Right renal pelvis (tissue), 4 donors: ENCODE measurements around the gene RAP2B. TPM values are rescaled to one million over a fixed set of nuclear protein-coding genes. Genes with fewer than 3 reads are reported as not detected.

Experiments used
- DNase-seq, 4 donors: peaks; one replicate each; pipeline ENCODE4 v3.0.0-alpha.2; 2013; ENCODE audit warnings: low read depth in 4 of 4, low spot score in 3 of 4, missing footprints in 1 of 4
- polyA plus RNA-seq, 4 donors: library from polyadenylated mRNA; unstranded; fragments of 120-200 nt; gene quantifications; one replicate each; pipeline ENCODE4 v1.2.1, GENCODE V29; 2013; ENCODE audit not compliant: insufficient read length in 4 of 4

RAP2B gene
- polyA plus RNA-seq, 4 donors, result 6.9 to 7.9 (median 7.7) TPM

- DNase-seq, result no peak
Observed at GRCh38 chr3:153159771-153160397, 2.1 kb upstream of the RAP2B start.

DNA sequence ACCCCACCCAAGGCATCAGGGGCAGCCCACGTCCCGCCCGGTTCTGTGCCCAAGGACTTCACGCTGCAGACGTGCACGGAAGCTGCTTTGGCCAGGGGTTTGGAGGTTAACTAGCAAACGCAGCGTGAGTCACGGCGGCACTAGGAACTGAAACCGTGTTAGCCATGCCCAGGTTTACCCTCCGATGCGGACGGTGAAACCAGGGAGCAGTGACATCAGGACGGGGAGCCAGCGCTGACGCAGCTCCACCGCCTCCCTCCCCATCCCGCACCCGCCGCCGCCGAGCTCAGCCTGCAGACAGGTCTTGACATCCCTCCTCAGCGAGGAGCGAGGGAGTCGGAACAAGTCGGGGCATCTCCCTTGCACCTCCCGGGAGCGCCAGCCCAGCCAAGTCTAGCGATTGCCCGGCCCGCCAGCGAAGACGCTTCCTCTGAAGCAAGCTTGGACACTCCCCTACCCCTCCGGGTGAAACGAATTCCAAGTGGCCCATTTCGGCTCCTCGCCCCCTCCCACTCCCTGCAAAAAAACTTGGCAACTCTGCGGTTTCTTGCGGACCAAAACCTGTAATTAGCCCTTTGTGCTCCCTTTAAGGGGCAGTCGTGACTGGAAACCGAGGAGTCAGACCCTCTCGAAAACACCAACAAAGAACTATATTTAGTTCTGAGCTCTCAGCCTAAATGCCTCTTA lies 1.4 kb upstream of the RAP2B start:
- DNase-seq, result peak in 3 of 4 donors; percentile 69 to 78 (median 70)

- DNase-seq, result peak; percentile 90 to 98 (median 96)
Observed at GRCh38 chr3:153161138-153161713, 800 bp upstream of the RAP2B start.

DNA sequence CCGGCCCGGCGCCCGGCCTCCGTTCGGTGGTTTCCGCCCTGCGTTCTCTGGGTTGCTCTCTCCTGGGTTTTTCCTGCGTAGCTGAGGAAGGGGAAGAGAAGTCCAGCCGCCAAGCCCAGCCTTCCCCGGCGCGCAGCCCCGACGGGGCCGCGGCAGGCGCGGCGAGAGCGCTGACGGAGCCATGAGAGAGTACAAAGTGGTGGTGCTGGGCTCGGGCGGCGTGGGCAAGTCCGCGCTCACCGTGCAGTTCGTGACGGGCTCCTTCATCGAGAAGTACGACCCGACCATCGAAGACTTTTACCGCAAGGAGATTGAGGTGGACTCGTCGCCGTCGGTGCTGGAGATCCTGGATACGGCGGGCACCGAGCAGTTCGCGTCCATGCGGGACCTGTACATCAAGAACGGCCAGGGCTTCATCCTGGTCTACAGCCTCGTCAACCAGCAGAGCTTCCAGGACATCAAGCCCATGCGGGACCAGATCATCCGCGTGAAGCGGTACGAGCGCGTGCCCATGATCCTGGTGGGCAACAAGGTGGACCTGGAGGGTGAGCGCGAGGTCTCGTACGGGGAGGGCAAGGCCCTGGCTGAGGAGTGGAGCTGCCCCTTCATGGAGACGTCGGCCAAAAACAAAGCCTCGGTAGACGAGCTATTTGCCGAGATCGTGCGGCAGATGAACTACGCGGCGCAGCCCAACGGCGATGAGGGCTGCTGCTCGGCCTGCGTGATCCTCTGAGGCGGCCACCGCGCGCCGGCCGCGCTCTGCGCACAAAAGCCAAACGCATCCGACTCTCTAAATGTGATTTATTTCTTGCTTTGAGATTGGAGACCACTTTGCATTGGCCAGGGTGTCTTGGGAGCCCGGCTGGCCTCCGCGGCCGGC lies 727 bp downstream of the RAP2B start:
- DNase-seq, result peak in 3 of 4 donors; percentile 22 to 55 (median 31)

- DNase-seq, result peak in 1 of 4 donors; percentile 47
Observed at GRCh38 chr3:153163393-153163724, 1.3 kb downstream of the RAP2B start.

DNA sequence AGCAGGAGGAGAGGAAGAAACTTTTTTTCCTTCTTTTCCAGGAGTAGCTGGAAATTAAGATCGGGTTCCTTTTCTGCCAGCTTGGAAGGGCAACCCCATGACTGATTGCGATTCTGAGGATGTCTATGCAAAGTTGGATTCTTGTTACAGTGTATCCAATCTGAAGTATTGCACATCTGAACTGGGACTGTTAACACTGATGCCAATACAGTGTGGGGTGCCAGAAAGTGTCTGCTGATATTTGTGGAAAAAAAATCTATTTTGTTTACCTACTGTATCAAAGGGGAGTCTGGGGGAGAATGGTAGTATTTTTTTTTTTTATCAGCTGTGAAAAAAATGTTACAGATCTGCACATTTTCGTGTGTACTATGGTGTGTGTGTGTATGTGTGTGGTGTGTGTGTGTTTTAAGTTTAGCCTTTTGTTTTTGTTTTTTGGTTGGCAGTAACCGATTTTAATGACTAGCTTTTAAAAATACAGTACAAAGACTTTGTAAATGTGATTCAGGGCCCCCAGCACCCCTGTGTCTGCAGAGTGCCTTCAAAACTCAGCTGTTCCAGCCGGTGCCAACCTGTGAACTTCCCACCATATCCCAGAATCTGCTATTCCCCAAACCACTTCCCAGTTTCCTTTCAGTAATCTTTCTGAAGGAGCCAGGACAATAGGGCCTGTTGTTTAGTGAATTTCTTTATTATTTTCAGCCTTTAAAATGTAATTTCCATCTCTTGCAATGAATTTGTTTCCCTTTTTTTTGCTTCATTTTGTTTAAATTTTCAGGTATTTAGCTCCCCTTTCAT lies 1.9 kb downstream of the RAP2B start:
- DNase-seq, result peak in 1 of 4 donors; percentile 4

- no peak for DNase-seq
Observed at GRCh38 chr3:153165261-153165681, 3.2 kb downstream of the RAP2B start.

DNA sequence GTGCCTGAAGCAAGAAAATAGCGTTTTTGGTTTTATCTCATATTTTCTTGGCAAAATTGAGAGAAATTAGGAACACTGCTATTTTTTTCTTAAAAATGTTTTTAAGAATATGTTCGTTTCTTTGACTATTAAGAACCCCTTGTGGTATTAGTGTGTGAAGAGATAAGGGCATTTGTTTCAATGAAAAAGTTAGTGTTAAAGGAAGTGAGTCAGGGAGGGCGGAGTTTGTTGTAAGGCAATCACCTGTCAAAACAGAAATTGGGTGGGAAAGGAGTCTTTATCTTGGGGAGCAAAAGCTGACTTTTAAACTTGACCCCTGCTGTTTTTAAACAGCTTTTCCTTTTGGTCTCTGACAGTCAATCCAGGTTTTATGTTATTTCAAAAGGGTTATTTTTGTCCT lies 4.2 kb downstream of the RAP2B start:
- DNase-seq, result no peak

- DNase-seq, result no peak
Observed at GRCh38 chr3:153166796-153167195, 4.8 kb downstream of the RAP2B start.

GRCh38 chr3:153169793-153170383 lies 7.9 kb downstream of the RAP2B start:
- no peak for DNase-seq

- no peak for DNase-seq
Observed at GRCh38 chr3:153171256-153171655, 9.2 kb downstream of the RAP2B start.

DNA sequence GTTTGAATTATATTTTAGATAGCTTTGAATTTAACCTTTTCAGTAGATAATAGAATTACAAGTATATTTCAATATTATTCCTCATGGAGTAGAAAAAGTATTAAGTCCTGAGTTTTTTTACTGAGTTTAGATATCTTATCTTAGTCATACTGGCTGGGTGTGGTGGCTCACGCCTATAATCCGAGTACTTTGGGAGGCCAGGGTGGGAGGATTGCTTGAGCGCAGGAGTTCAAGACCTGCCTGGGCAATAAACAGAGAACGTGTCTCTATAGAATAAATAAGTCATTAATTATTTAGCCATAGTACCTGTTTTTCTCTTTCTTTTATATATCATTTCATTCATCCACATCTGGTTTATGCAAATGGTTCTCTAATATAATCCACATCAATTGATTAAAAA lies 9.9 kb downstream of the RAP2B start:
- DNase-seq, result no peak

DNA sequence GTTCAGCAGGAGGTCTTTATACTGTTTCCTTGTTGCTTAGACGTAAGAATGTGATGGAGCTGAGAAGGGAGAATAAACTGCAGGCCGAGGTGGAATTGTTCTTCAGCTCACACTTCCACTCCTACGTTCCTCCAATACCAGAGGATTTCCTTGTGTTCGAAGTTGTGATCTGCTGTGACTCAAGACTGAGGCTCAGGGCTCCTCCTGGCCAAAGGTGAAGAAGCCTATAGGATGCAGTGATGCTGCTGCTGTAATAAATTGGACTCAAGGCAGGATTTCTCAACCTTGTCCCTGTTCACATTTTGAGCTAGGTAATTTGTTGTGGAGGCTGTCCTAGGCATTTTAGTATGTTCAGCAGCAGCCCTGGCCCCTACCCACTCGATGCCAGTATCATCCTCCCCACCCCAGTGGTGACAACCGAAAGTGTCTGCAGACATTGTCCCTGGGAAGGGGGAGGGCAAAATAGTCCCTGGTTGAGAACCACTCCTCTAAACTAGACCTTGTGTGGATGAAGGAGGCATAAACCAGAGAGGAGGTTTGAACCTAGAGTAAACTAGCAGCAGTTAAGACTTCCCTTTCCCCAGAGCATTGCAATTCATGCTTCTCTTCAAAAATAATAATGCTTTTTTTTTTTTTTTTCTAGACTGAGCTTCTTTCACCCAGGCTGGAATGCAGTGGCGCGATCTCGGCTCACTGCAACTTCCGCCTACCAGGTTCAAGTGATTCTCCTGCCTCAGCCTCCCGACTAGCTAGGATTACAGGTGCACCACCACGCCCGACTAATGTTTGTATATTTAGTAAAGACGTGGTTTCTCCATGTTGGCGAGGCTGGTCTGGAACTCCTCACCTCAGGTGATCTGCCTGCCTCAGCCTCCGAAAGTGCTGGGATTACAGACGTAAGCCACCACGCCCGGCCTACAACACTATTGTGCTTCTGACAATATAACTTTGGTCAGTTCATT lies 11.1 kb downstream of the RAP2B start:
- no peak for DNase-seq

- no peak for DNase-seq
Observed at GRCh38 chr3:153173758-153174516, 11.9 kb downstream of the RAP2B start.

- DNase-seq, result no peak
Observed at GRCh38 chr3:153176197-153176596, 14.2 kb downstream of the RAP2B start.

GRCh38 chr3:153180860-153181372 lies 18.9 kb downstream of the RAP2B start:
- no peak for DNase-seq

DNA sequence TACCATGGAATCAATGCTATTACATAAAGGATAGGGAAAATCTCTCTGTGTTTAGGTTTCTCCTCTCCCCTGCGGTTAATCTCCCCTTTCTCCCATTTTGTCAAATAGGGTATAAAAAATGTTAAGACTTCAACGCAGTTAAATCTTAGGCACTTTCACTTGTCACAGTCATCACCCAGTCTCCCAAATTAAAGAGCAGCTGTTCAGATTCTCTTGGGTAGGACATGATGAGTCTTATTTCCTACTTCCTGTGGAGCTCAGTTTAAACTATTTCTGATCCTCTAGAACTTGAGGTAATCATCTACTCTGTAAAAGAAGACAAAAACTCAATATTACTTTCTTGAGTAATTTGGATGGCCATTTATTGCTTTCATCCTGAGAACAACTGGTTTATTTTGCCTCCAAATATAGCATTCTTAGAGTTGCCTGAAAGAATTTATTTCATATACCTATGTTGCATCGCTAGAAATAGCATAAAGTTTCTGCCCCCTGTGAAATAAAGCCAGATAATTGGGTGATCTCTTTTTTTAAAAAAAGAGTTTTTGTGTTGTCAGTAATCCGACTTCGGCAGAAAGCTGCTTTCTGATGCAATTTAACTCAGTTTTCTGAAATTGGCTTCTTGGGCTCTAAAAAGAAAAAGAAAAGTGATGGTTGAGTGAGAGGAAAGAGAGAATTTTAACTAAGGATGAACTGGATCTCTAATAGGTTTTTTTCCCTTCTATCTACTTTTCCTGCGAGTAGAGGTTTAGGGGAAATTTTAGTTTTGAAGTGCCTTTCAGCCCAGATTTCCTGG lies 20.7 kb downstream of the RAP2B start:
- no peak for DNase-seq
